ENCODE data around the gene AAK1.
A peak's percentile ranks its signal among the peaks of the same experiment; 100 is the strongest.

The AAK1 gene

GRCh38 chr2:69437751-69438154 lies 205.8 kb downstream of the AAK1 start:
- H3K9me3 ChIP-seq (ENCODE audit: insufficient read depth, low read length) = peaks cover 10% of the 10 kb centered on the region; the same call in 1 of the 2 replicates
- no peaks in the 10 kb centered on the region for H3K36me3 ChIP-seq (ENCODE audit: insufficient read depth, insufficient read length, low read length)
- H3K9ac ChIP-seq (ENCODE audit: insufficient read length, low read depth) = peak overlapping the region; percentile 89
- no peaks in the 10 kb centered on the region for H3K27me3 ChIP-seq (ENCODE audit: insufficient read depth, insufficient read length)
- H3K4me1 ChIP-seq (ENCODE audit: insufficient read depth, insufficient read length) = no peaks in the 10 kb centered on the region
- H3K4me3 ChIP-seq (ENCODE audit: insufficient read length, low read depth) = peak overlapping the region; percentile 82
- TF ChIP-seq SUZ12 (IDR thresholded peaks at IDR 0.05; ENCODE audit: extremely low read depth, insufficient read depth, insufficient read length) (no peak), YY1 (IDR thresholded peaks at IDR 0.05; ENCODE audit: insufficient read depth, insufficient read length) (no peak), ZNF274 (IDR thresholded peaks at IDR 0.05; ENCODE audit: low read depth, low read length) (no peak)
- DNase-seq (ENCODE audit: low read depth, low spot score) = no peak

- Histone ChIP-seq H3K27me3 (ENCODE audit: insufficient read depth, insufficient read length) (no peaks in the 10 kb centered on the region), H3K36me3 (ENCODE audit: insufficient read depth, insufficient read length, low read length) (no peaks in the 10 kb centered on the region), H3K4me3 (ENCODE audit: insufficient read length, low read depth) (peak within 1 kb of the TSS; percentile 82), H3K9me3 (ENCODE audit: insufficient read depth, low read length) (peaks cover 10% of the 10 kb centered on the region; the same call in 1 of the 2 replicates), H3K9ac (ENCODE audit: insufficient read length, low read depth) (peak within 1 kb of the TSS; percentile 89), H3K4me1 (ENCODE audit: insufficient read depth, insufficient read length) (no peaks in the 10 kb centered on the region)
- TF ChIP-seq YY1 (IDR thresholded peaks at IDR 0.05; ENCODE audit: insufficient read depth, insufficient read length) (peak; percentile 75), ZNF274 (IDR thresholded peaks at IDR 0.05; ENCODE audit: low read depth, low read length) (no peak), SUZ12 (IDR thresholded peaks at IDR 0.05; ENCODE audit: extremely low read depth, insufficient read depth, insufficient read length) (no peak)
- peak; percentile 95 for DNase-seq (ENCODE audit: low read depth, low spot score)
These were observed 206.4 kb downstream of the AAK1 start, which contains the start of gene NFU1 for GRCh38 chr2:69436938-69437750. Gene NFU1, minus strand, starts transcription at chr2:69437435. Its CDS starts 13 bp downstream, at chr2:69437422.

- peak overlapping the region; percentile 89 for H3K9ac ChIP-seq (ENCODE audit: insufficient read length, low read depth)
- H3K4me3 ChIP-seq (ENCODE audit: insufficient read length, low read depth) = peak overlapping the region; percentile 82
- TF ChIP-seq YY1 (IDR thresholded peaks at IDR 0.05; ENCODE audit: insufficient read depth, insufficient read length) (no peak), ZNF274 (IDR thresholded peaks at IDR 0.05; ENCODE audit: low read depth, low read length) (no peak), SUZ12 (IDR thresholded peaks at IDR 0.05; ENCODE audit: extremely low read depth, insufficient read depth, insufficient read length) (no peak)
- peaks cover 10% of the 10 kb centered on the region; the same call in 1 of the 2 replicates for H3K9me3 ChIP-seq (ENCODE audit: insufficient read depth, low read length)
- H3K36me3 ChIP-seq (ENCODE audit: insufficient read depth, insufficient read length, low read length) = peaks cover 2% of the 10 kb centered on the region
- DNase-seq (ENCODE audit: low read depth, low spot score) = no peak
- no peaks in the 10 kb centered on the region for H3K4me1 ChIP-seq (ENCODE audit: insufficient read depth, insufficient read length)
- no peaks in the 10 kb centered on the region for H3K27me3 ChIP-seq (ENCODE audit: insufficient read depth, insufficient read length)
These were observed 207.0 kb downstream of the AAK1 start for GRCh38 chr2:69436596-69436937.

- H3K27me3 ChIP-seq (ENCODE audit: insufficient read depth, insufficient read length) = no peaks in the 10 kb centered on the region
- H3K36me3 ChIP-seq (ENCODE audit: insufficient read depth, insufficient read length, low read length) = peaks cover 11% of the 10 kb centered on the region
- peaks cover 5% of the 10 kb centered on the region; the same call in 1 of the 2 replicates for H3K9me3 ChIP-seq (ENCODE audit: insufficient read depth, low read length)
- H3K4me3 ChIP-seq (ENCODE audit: insufficient read length, low read depth) = no peak overlapping the region
- no peak overlapping the region for H3K9ac ChIP-seq (ENCODE audit: insufficient read length, low read depth)
- DNase-seq (ENCODE audit: low read depth, low spot score) = no peak
- no peaks in the 10 kb centered on the region for H3K4me1 ChIP-seq (ENCODE audit: insufficient read depth, insufficient read length)
- TF ChIP-seq ZNF274 (IDR thresholded peaks at IDR 0.05; ENCODE audit: low read depth, low read length) (no peak), YY1 (IDR thresholded peaks at IDR 0.05; ENCODE audit: insufficient read depth, insufficient read length) (no peak), SUZ12 (IDR thresholded peaks at IDR 0.05; ENCODE audit: extremely low read depth, insufficient read depth, insufficient read length) (no peak)
These were observed 208.8 kb downstream of the AAK1 start for GRCh38 chr2:69434753-69435152.

GRCh38 chr2:69429491-69430183 lies 213.9 kb downstream of the AAK1 start:
- H3K9ac ChIP-seq (ENCODE audit: insufficient read length, low read depth) = no peak overlapping the region
- no peaks in the 10 kb centered on the region for H3K9me3 ChIP-seq (ENCODE audit: insufficient read depth, low read length)
- no peaks in the 10 kb centered on the region for H3K27me3 ChIP-seq (ENCODE audit: insufficient read depth, insufficient read length)
- peaks cover 24% of the 10 kb centered on the region for H3K36me3 ChIP-seq (ENCODE audit: insufficient read depth, insufficient read length, low read length)
- TF ChIP-seq SUZ12 (IDR thresholded peaks at IDR 0.05; ENCODE audit: extremely low read depth, insufficient read depth, insufficient read length) = no peak
- no peak for TF ChIP-seq YY1 (IDR thresholded peaks at IDR 0.05; ENCODE audit: insufficient read depth, insufficient read length)
- TF ChIP-seq ZNF274 (IDR thresholded peaks at IDR 0.05; ENCODE audit: low read depth, low read length) = no peak
- H3K4me3 ChIP-seq (ENCODE audit: insufficient read length, low read depth) = no peak overlapping the region
- H3K4me1 ChIP-seq (ENCODE audit: insufficient read depth, insufficient read length) = no peaks in the 10 kb centered on the region
- no peak for DNase-seq (ENCODE audit: low read depth, low spot score)

- Histone ChIP-seq H3K4me3 (ENCODE audit: insufficient read length, low read depth) (no peak overlapping the region), H3K9me3 (ENCODE audit: insufficient read depth, low read length) (no peaks in the 10 kb centered on the region), H3K36me3 (ENCODE audit: insufficient read depth, insufficient read length, low read length) (peaks cover 24% of the 10 kb centered on the region), H3K4me1 (ENCODE audit: insufficient read depth, insufficient read length) (no peaks in the 10 kb centered on the region), H3K27me3 (ENCODE audit: insufficient read depth, insufficient read length) (no peaks in the 10 kb centered on the region), H3K9ac (ENCODE audit: insufficient read length, low read depth) (no peak overlapping the region)
- no peak for TF ChIP-seq SUZ12 (IDR thresholded peaks at IDR 0.05; ENCODE audit: extremely low read depth, insufficient read depth, insufficient read length)
- TF ChIP-seq YY1 (IDR thresholded peaks at IDR 0.05; ENCODE audit: insufficient read depth, insufficient read length) = no peak
- no peak for TF ChIP-seq ZNF274 (IDR thresholded peaks at IDR 0.05; ENCODE audit: low read depth, low read length)
- no peak for DNase-seq (ENCODE audit: low read depth, low spot score)
These were observed 214.6 kb downstream of the AAK1 start for GRCh38 chr2:69428981-69429380.

GRCh38 chr2:69424419-69424818 lies 219.1 kb downstream of the AAK1 start:
- Histone ChIP-seq H3K4me1 (ENCODE audit: insufficient read depth, insufficient read length) (no peaks in the 10 kb centered on the region), H3K36me3 (ENCODE audit: insufficient read depth, insufficient read length, low read length) (peaks cover 24% of the 10 kb centered on the region), H3K9ac (ENCODE audit: insufficient read length, low read depth) (no peak overlapping the region), H3K9me3 (ENCODE audit: insufficient read depth, low read length) (no peaks in the 10 kb centered on the region), H3K4me3 (ENCODE audit: insufficient read length, low read depth) (no peak overlapping the region), H3K27me3 (ENCODE audit: insufficient read depth, insufficient read length) (no peaks in the 10 kb centered on the region)
- no peak for TF ChIP-seq ZNF274 (IDR thresholded peaks at IDR 0.05; ENCODE audit: low read depth, low read length)
- TF ChIP-seq SUZ12 (IDR thresholded peaks at IDR 0.05; ENCODE audit: extremely low read depth, insufficient read depth, insufficient read length) = no peak
- no peak for TF ChIP-seq YY1 (IDR thresholded peaks at IDR 0.05; ENCODE audit: insufficient read depth, insufficient read length)
- DNase-seq (ENCODE audit: low read depth, low spot score) = no peak

Measured in NT2/D1 (cell line).